Neuronal stem cell (in vitro differentiated cells): Measurements from ENCODE around the gene PRR35. TPM values are rescaled to one million over a fixed set of nuclear protein-coding genes. Genes with fewer than 3 reads are reported as not detected.

Experiments used
- DNase-seq: peaks from one replicate; pipeline ENCODE4 v3.0.0-alpha.2; 2013; ENCODE audit warnings: low spot score
- H2AFZ ChIP-seq: one replicate; pipeline ENCODE4 v1.6.1; 2013; ENCODE audit warnings: mild to moderate bottlenecking, low read length, inconsistent platforms
- H2AK5ac ChIP-seq: 2 replicates; pipeline ENCODE4 v1.6.1; 2013; ENCODE audit warnings: low read depth, mild to moderate bottlenecking, inconsistent platforms, low read length, moderate library complexity, mixed read lengths
- H2BK120ac ChIP-seq: 2 replicates; pipeline ENCODE4 v1.6.1; 2013; ENCODE audit warnings: low read depth, mild to moderate bottlenecking, inconsistent platforms, low read length, moderate library complexity, mixed read lengths
- H2BK12ac ChIP-seq: one replicate; pipeline ENCODE4 v1.6.1; 2013; ENCODE audit warnings: low read length, inconsistent platforms
- H2BK15ac ChIP-seq: 2 replicates; pipeline ENCODE4 v1.6.1; 2013; ENCODE audit warnings: mild to moderate bottlenecking, low read length, inconsistent platforms, mixed read lengths
- H2BK5ac ChIP-seq: one replicate; pipeline ENCODE4 v1.6.1; 2013; ENCODE audit warnings: inconsistent platforms, mild to moderate bottlenecking, low read length, moderate library complexity
- H3K14ac ChIP-seq: one replicate; pipeline ENCODE4 v1.6.1; 2013; ENCODE audit warnings: low read length, inconsistent platforms
- H3K18ac ChIP-seq: 2 replicates; pipeline ENCODE4 v1.6.1; 2013; ENCODE audit warnings: low read length, inconsistent platforms
- H3K23ac ChIP-seq: 2 replicates; pipeline ENCODE4 v1.6.1; 2013; ENCODE audit warnings: low read depth, mild to moderate bottlenecking, mixed read lengths, low read length, inconsistent platforms; ENCODE audit not compliant: poor library complexity
- H3K27ac ChIP-seq: replicated peaks from 3 replicates; pipeline ENCODE4 v1.5.1; 2013; ENCODE audit warnings: low read length, inconsistent platforms
- H3K27me3 ChIP-seq, 3 experiments: 2 replicates each; pipeline ENCODE4 v1.6.1; 2013; ENCODE audit warnings: low read length in 3 of 3, mild to moderate bottlenecking in 2 of 3, inconsistent platforms in 1 of 3, low read depth in 1 of 3, mixed read lengths in 1 of 3, moderate library complexity in 1 of 3; ENCODE audit not compliant: control insufficient read depth in 3 of 3, insufficient read depth in 3 of 3
- H3K36me3 ChIP-seq, 2 donors: replicated peaks in 1 of 2; 2 replicates each; pipeline ENCODE4 v1.6.1; 2013; ENCODE audit warnings: low read length in 2 of 2; ENCODE audit not compliant: control insufficient read depth in 2 of 2, insufficient read depth in 2 of 2
- H3K4ac ChIP-seq: 2 replicates; pipeline ENCODE4 v1.6.1; 2013; ENCODE audit warnings: inconsistent platforms, mild to moderate bottlenecking, low read length, moderate library complexity
- H3K4me1 ChIP-seq, 2 donors: 1 replicate in 1 of 2; 2 replicates in 1 of 2; pipeline ENCODE4 v1.6.1; 2013; ENCODE audit warnings: low read length in 2 of 2, low read depth in 1 of 2; ENCODE audit not compliant: control insufficient read depth in 2 of 2, insufficient read depth in 1 of 2
- H3K4me2 ChIP-seq: one replicate; pipeline ENCODE4 v1.6.1; 2013; ENCODE audit warnings: mild to moderate bottlenecking, low read length, inconsistent platforms; ENCODE audit not compliant: insufficient read depth, poor library complexity, severe bottlenecking
- H3K4me3 ChIP-seq, 2 donors: 2 replicates each; pipeline ENCODE4 v1.5.1; 2013; ENCODE audit warnings: low read length in 2 of 2, mild to moderate bottlenecking in 2 of 2, inconsistent platforms in 1 of 2, moderate library complexity in 1 of 2
- H3K79me1 ChIP-seq: one replicate; pipeline ENCODE4 v1.6.1; 2013; ENCODE audit warnings: low read depth, mild to moderate bottlenecking, inconsistent platforms, low read length, moderate library complexity
- H3K9ac ChIP-seq: one replicate; pipeline ENCODE4 v1.6.1; 2013; ENCODE audit warnings: mild to moderate bottlenecking, low read depth, low read length, inconsistent platforms; ENCODE audit not compliant: poor library complexity
- H3K9me3 ChIP-seq, 2 donors: replicated peaks in 1 of 2; 2 replicates each; pipeline versions ENCODE3 to v1.6.1; 2013; ENCODE audit warnings: low read length in 2 of 2, mild to moderate bottlenecking in 2 of 2, inconsistent platforms in 1 of 2, low read depth in 1 of 2, mixed read lengths in 1 of 2, moderate library complexity in 1 of 2; ENCODE audit not compliant: control insufficient read depth in 2 of 2, insufficient read depth in 1 of 2
- H4K8ac ChIP-seq: one replicate; pipeline ENCODE4 v1.6.1; 2013; ENCODE audit warnings: low read depth, mild to moderate bottlenecking, inconsistent platforms, low read length, moderate library complexity
- H4K91ac ChIP-seq: one replicate; pipeline ENCODE4 v1.6.1; 2013; ENCODE audit warnings: low read length, low read depth, mild to moderate bottlenecking, inconsistent platforms; ENCODE audit not compliant: poor library complexity
- WGBS, 2 donors: extraction: QIAGEN DNeasy Blood & Tissue Kit; methylation state at CpG; one replicate each; pipeline ENCODE4 v1.1.7; 2013; ENCODE audit warnings: missing lambda C conversion rate in 2 of 2, mixed read lengths in 1 of 2; ENCODE audit not compliant: insufficient read length in 2 of 2, insufficient replicate concordance in 1 of 2; ENCODE audit errors: extremely low coverage in 2 of 2; 5-methylcytosine and 5-hydroxymethylcytosine counted together
- polyA plus RNA-seq, 2 experiments: library from polyadenylated mRNA; stranded (reverse); fragments of 200-250 nt; gene quantifications; one replicate each; pipeline ENCODE4 v1.2.3, GENCODE V29; 2013

The PRR35 gene
- polyA plus RNA-seq (2013, experiment 1 of 2): 0.17 TPM
- polyA plus RNA-seq (2013, experiment 2 of 2): 0.21 TPM

DNA sequence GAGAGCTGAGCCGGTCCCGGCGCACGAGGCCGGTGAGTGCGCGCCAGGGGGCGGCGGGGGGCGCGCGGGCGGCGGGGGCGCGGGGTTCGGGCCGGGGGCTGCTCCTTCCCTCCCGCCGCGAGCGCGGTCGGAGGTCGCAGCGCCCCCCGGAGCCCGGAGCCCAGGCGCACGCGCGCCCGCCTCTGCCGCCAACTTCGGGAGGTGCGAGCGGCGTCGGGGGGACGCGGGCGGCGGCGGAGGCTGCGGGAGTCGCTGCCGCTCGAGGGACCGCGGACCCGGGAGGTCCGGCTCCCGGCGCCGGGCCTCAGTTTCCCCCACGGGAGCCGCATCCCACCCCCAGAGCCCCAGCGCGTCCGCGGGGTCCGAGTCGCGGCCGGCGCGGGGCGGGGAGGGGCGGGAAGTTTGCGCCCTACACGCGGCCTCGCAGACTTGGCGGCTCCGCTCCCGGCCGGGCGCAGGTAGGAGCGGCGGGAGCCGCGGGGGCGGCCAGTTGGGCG lies at the start of gene PRR35:
TSS of gene PRR35 (plus strand) at position 191 of the 497 bp plus-strand sequence. CDS start 2,901 bp downstream, outside the sequence.
- H3K4me2 ChIP-seq: peak within 1 kb of the TSS; percentile 62
- peaks cover 0 to 2% of the 10 kb centered on the region in 2 donors for H3K9me3 ChIP-seq
- no peak within 1 kb of the TSS for H2BK120ac ChIP-seq
- H3K23ac ChIP-seq: peak within 1 kb of the TSS; percentile 73
- peaks cover 0 to 11% of the 10 kb centered on the region in 2 donors for H3K4me1 ChIP-seq
- H3K4me3 ChIP-seq: peak within 1 kb of the TSS in 1 of 2 donors; percentile 65
- no CpG with 5 or more reads among the region's 84 CpGs for WGBS, 2 donors
- peak within 1 kb of the TSS; percentile 75 for H2BK15ac ChIP-seq
- peaks cover 14 to 59% (median 44%) of the 10 kb centered on the region in 3 experiments for H3K27me3 ChIP-seq
- no peak within 1 kb of the TSS for H3K4ac ChIP-seq
- H3K9ac ChIP-seq: no peak within 1 kb of the TSS
- H3K79me1 ChIP-seq: peaks cover 6% of the 10 kb centered on the region
- H3K18ac ChIP-seq: peak within 1 kb of the TSS; percentile 87
- no peak for DNase-seq
- peak within 1 kb of the TSS; percentile 75 for H2AK5ac ChIP-seq
- no peak within 1 kb of the TSS for H3K27ac ChIP-seq
- H4K8ac ChIP-seq: no peak within 1 kb of the TSS
- peak within 1 kb of the TSS; percentile 71 for H3K14ac ChIP-seq
- H3K36me3 ChIP-seq: no peaks in the 10 kb centered on the region
- H2BK5ac ChIP-seq: no peak within 1 kb of the TSS
- peak within 1 kb of the TSS; percentile 30 for H4K91ac ChIP-seq
- peak within 1 kb of the TSS; percentile 10 for H2BK12ac ChIP-seq
- H2AFZ ChIP-seq: peak within 1 kb of the TSS; percentile 33

GRCh38 chr16:512802-513201 lies 47.4 kb upstream of the PRR35 start:
- peaks cover 34 to 54% of the 10 kb centered on the region in 2 donors for H3K36me3 ChIP-seq

GRCh38 chr16:513950-514349 lies 46.2 kb upstream of the PRR35 start:
- Histone ChIP-seq H4K91ac (no peak overlapping the region), H3K79me1 (peaks cover 11% of the 10 kb centered on the region), H2BK15ac (no peak overlapping the region), H2BK120ac (no peak overlapping the region), H3K4me2 (no peak overlapping the region), H3K4ac (no peak overlapping the region), H3K27me3 (no peaks in the 10 kb centered on the region), H2AK5ac (no peak overlapping the region), H3K9me3 (peaks cover 0 to 1% of the 10 kb centered on the region in 2 donors), H2AFZ (no peak overlapping the region), H3K23ac (no peak overlapping the region), H3K27ac (no peak overlapping the region), H3K4me1 (no peaks in the 10 kb centered on the region), H3K14ac (no peak overlapping the region), H2BK12ac (no peak overlapping the region), H2BK5ac (peak overlapping the region; percentile 82), H3K9ac (no peak overlapping the region), H3K18ac (no peak overlapping the region), H4K8ac (no peak overlapping the region), H3K36me3 (peaks cover 36 to 60% of the 10 kb centered on the region in 2 donors), H3K4me3 (no peak overlapping the region)
- DNase-seq: no peak
- WGBS, 2 donors: no CpG with 5 or more reads among the region's 10 CpGs

More at GRCh38 chr16:512802-513201, 47.4 kb upstream of the PRR35 start:
- DNase-seq: no peak
- Histone ChIP-seq H3K4me1 (no peaks in the 10 kb centered on the region), H3K4ac (no peak overlapping the region), H2AFZ (no peak overlapping the region), H3K4me3 (no peak overlapping the region), H3K27ac (no peak overlapping the region), H3K79me1 (peaks cover 11% of the 10 kb centered on the region), H3K9me3 (peaks cover 0 to 1% of the 10 kb centered on the region in 2 donors), H3K27me3 (no peaks in the 10 kb centered on the region), H3K4me2 (no peak overlapping the region), H2AK5ac (no peak overlapping the region), H2BK15ac (no peak overlapping the region), H2BK120ac (no peak overlapping the region), H3K18ac (no peak overlapping the region), H3K23ac (no peak overlapping the region), H3K9ac (no peak overlapping the region), H2BK5ac (no peak overlapping the region), H3K14ac (no peak overlapping the region), H2BK12ac (no peak overlapping the region), H4K8ac (no peak overlapping the region), H4K91ac (no peak overlapping the region)
- no CpG with 5 or more reads among the region's 6 CpGs for WGBS, 2 donors

DNA sequence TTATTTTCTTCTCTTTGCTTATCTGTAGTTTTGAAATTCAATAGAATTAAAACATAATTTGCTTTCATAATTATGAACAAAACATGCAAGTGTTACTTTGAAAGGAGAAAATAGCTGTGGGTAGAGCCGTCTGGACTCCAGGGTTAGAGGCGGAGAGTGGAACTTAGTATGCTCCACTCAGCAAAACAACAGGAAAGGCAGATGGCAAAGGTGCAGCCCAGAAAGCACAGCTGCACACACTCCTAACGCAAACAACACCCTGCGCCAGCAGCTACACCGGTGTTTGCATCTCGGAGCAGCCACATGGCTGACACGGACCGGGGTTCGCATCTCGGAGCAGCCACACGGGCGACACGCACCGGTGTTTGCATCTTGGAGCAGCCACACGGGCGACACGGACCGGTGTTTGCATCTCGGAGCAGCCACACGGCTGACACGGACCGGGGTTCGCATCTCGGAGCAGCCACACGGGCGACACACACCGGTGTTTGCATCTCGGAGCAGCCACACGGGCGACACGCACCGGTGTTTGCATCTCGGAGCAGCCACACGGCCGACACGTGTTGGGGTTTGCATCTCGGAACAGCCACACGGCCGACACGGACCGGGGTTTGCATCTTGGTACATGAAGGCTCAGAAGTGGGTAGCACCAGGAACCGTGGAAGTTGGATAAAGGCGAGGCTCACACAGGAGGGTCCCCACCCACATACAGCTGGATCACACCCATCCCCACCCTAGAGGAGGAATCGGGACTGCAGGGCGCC lies 44.8 kb upstream of the PRR35 start:
- no CpG with 5 or more reads among the region's 45 CpGs for WGBS, 2 donors
- no peak overlapping the region for H2BK120ac ChIP-seq

More for the DNA sequence above, 44.8 kb upstream of the PRR35 start:
- DNase-seq: no peak
- Histone ChIP-seq H3K27me3 (no peaks in the 10 kb centered on the region), H3K4me2 (no peak overlapping the region), H2AFZ (no peak overlapping the region), H4K91ac (no peak overlapping the region), H3K18ac (no peak overlapping the region), H2BK5ac (no peak overlapping the region), H2BK15ac (no peak overlapping the region), H3K4me3 (no peak overlapping the region), H2AK5ac (no peak overlapping the region), H3K9ac (no peak overlapping the region), H3K27ac (no peak overlapping the region), H3K79me1 (peaks cover 11% of the 10 kb centered on the region), H3K4me1 (no peaks in the 10 kb centered on the region), H4K8ac (no peak overlapping the region), H3K4ac (no peak overlapping the region), H3K36me3 (peaks cover 47 to 62% of the 10 kb centered on the region in 2 donors), H2BK12ac (no peak overlapping the region), H3K23ac (no peak overlapping the region), H3K9me3 (no peaks in the 10 kb centered on the region), H3K14ac (peak overlapping the region; percentile 21)
